GM06990 (cell line): Measurements from ENCODE around the gene TNRC6A.

ENCODE experiments used
- DNase-seq: peaks from one replicate; pipeline ENCODE4 v3.0.0-alpha.2; 2011; ENCODE audit not compliant: insufficient read length; ENCODE audit errors: extremely low read depth
- H3K27me3 ChIP-seq: replicated peaks from 2 replicates; pipeline ENCODE4 v1.6.0; 2011; ENCODE audit warnings: low read length; ENCODE audit not compliant: control insufficient read depth, insufficient read depth
- H3K36me3 ChIP-seq: 2 replicates; pipeline ENCODE4 v1.5.1; 2011; ENCODE audit warnings: low read length; ENCODE audit not compliant: control insufficient read depth, insufficient read depth
- H3K4me3 ChIP-seq: replicated peaks from 2 replicates; pipeline ENCODE4 v1.5.1; 2011; ENCODE audit warnings: low read depth, mild to moderate bottlenecking, control low read depth, low read length
- CTCF ChIP-seq: IDR thresholded peaks from 2 replicates; pipeline ENCODE4 v1.5.1; 2011; ENCODE audit warnings: low read length, control low read depth, mild to moderate bottlenecking, inconsistent platforms; ENCODE audit not compliant: insufficient read depth, poor library complexity, severe bottlenecking

The TNRC6A gene

GRCh38 chr16:24820522-24820921, 91.1 kb downstream of the TNRC6A start:
- no peaks in the 10 kb centered on the region for H3K27me3 ChIP-seq
- no peak for TF ChIP-seq CTCF
- H3K4me3 ChIP-seq, result no peak overlapping the region
- DNase-seq, result no peak
- peaks cover 31% of the 10 kb centered on the region for H3K36me3 ChIP-seq

- DNase-seq, result no peak
- no peak for TF ChIP-seq CTCF
- Histone ChIP-seq H3K4me3 (no peak overlapping the region), H3K27me3 (no peaks in the 10 kb centered on the region), H3K36me3 (peaks cover 33% of the 10 kb centered on the region)
These were observed 91.7 kb downstream of the TNRC6A start for GRCh38 chr16:24821129-24821528.

GRCh38 chr16:24822542-24822941, 93.1 kb downstream of the TNRC6A start:
- no peak for DNase-seq
- H3K4me3 ChIP-seq, result no peak overlapping the region
- TF ChIP-seq CTCF, result no peak
- no peaks in the 10 kb centered on the region for H3K27me3 ChIP-seq
- H3K36me3 ChIP-seq, result peaks cover 41% of the 10 kb centered on the region

- peaks cover 41% of the 10 kb centered on the region for H3K36me3 ChIP-seq
- no peak overlapping the region for H3K4me3 ChIP-seq
- TF ChIP-seq CTCF, result no peak
- no peak for DNase-seq
- H3K27me3 ChIP-seq, result no peaks in the 10 kb centered on the region
These were observed 93.5 kb downstream of the TNRC6A start for GRCh38 chr16:24822974-24823373.

- Histone ChIP-seq H3K36me3 (peaks cover 32% of the 10 kb centered on the region), H3K4me3 (no peak overlapping the region), H3K27me3 (no peaks in the 10 kb centered on the region)
- TF ChIP-seq CTCF, result no peak
- no peak for DNase-seq
These were observed 96.2 kb downstream of the TNRC6A start for GRCh38 chr16:24825696-24826095.

GRCh38 chr16:24826096-24826690, 96.7 kb downstream of the TNRC6A start:
- peaks cover 31% of the 10 kb centered on the region for H3K36me3 ChIP-seq
- no peak for TF ChIP-seq CTCF

More at GRCh38 chr16:24826096-24826690, 96.7 kb downstream of the TNRC6A start:
- H3K27me3 ChIP-seq, result no peaks in the 10 kb centered on the region
- DNase-seq, result no peak
- no peak overlapping the region for H3K4me3 ChIP-seq
